Stimulated activated naive CD8-positive, alpha-beta T cell treated with anti-CD3 and anti-CD28 coated beads, Interleukin-15, Interleukin-2, amounts not matched to agents 100 U/mL and 50 U/mL, for 24 hours (primary cell): ENCODE data around the gene ELF1.

Experiments used
- ATAC-seq: fragments of 150-1000 bp; cut with Tn5 transposase; one replicate; pipeline ENCODE4 v1.10.0; 2021
- DNase-seq: peaks from one replicate; pipeline ENCODE4 v3.0.0; 2021

ELF1 gene

GRCh38 chr13:41019011-41019487 lies at the start of gene ELF1:
TSS of gene ELF1 (minus strand) at chr13:41019316. CDS start at chr13:40982054, 37,262 bp downstream.
- DNase-seq (peak; percentile 41), ATAC-seq (peak; percentile 89)

- no peak for ATAC-seq
- no peak for DNase-seq
Measured at GRCh38 chr13:41065078-41065477, 46.0 kb upstream of the ELF1 start.

DNA sequence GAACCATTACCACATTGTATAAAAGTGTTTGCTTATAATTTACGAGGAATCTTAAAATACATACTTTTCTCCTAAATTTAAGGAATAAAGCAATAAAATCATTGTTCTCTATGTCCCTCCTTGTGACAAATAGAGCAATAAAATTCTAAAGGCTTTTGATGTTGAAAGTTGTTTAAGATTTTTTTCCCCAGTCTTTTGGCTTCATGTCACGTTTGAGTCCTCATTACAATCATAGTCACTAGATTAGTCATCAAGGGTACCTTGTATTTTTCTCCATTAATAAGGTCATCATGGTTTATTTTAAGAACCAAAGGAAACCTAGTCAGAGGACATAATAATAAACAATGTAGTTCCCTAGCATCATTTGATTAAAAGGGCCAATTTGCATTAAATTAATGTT lies 45.4 kb upstream of the ELF1 start:
- ATAC-seq (no peak), DNase-seq (no peak)

DNA sequence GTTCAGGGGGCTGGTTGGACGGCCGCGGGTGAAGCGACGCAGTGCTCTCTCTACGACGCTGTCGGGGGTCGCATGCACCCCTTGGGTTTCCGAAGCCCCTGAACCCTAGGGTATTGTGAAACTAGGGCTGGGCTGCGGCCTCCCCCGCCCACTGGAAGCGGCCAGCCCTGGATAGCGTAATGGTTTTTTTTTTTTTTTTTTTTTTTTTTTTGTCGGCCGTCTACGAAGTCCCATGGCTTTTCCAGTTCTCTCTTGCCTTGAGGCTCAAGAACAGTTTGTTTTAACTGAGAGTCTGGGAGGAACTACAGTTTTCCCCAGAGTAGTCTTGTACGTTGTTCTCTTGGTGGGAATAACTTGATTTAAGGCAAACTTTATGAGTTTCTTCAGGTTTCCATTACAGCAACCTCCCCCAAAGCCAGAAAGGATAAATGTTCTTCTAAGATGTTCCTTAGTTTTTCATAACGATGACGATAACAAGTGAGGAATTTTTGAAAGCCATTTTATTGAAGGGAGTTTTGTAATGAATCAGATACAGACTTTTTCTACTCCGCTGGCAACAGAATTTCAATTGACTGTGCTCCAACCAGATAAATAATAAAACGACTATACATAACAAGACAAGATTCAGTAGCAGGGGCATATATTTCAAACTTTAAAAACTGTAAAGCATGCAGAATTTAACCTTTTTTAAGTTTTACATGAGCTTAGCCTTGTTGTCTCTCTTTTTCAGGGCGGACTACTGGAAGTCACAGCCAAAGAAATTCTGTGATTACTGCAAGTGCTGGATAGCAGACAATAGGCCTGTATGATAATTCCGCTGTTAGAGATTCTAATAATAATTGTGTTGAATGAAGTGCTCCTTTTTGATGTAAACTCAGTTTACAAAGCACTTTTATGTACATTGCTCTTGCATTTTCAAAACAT lies 43.1 kb upstream of the ELF1 start:
- ATAC-seq = peak; percentile 6

DNA sequence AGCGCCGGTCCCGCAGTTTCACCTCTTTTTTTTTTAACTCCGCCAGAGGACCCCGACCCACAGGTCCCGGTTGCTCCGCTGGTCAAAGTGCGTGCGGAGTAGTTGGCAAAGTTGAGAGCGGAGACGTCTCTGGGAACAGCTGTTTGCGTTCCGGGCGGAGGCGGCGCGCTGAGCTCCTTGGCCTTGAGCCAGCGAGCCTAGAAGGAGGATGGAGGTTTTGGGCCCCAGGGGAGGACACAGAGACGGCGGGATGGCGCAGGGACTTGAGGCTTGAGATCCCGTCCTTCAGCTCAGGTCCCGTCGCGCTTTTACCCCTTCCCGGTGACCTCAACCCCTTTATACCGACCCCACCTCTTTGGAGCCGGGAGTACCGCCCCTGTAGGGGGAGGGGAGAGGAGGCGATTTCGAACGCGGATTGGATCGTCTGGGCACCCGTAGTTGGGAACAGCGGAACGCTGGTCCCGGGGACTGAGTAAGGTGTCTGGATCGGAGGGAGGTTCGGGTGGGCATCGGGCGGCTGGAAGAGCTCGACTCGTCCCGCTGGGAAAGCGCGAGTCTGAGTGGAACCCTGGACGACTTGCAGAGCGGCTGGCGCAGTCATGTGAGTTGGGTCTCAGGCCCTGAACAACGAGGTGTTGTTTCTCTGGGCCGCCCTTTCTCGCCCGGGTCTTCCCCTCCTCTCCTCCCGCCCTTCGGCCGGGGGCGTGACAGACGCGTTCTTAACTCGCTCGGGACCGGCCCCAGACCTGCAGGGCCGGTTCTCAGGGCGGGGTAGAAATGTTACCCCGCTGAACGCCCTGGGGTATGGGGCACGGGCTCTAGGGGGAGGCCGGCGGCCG lies 42.2 kb upstream of the ELF1 start, which contains the start of gene WBP4:
TSS of gene WBP4 (plus strand) at position 435 of the 839 bp plus-strand sequence. CDS start at position 600, 165 bp downstream.
- peak; percentile 91 for DNase-seq
- peak; percentile 71 for ATAC-seq

More for the DNA sequence above, 43.1 kb upstream of the ELF1 start:
- no peak for DNase-seq

DNA sequence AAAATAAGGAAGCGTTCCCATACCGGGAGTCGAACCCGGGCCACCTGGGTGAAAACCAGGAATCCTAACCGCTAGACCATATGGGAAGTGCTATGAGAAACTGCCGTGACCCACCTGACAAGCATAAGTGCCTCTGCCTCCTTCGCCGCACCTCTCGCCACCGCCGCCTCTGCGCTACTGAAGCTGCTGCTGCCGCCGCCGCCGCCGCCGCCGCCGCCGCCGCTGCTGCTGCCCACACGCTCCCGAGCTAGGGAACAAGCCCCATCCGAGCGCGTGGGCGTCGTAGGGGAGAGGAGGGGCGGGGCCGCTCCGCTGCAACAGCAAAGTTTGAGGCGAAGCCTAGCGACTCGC lies 41.6 kb upstream of the ELF1 start:
- peak; percentile 91 for DNase-seq
- peak; percentile 50 for ATAC-seq

DNA sequence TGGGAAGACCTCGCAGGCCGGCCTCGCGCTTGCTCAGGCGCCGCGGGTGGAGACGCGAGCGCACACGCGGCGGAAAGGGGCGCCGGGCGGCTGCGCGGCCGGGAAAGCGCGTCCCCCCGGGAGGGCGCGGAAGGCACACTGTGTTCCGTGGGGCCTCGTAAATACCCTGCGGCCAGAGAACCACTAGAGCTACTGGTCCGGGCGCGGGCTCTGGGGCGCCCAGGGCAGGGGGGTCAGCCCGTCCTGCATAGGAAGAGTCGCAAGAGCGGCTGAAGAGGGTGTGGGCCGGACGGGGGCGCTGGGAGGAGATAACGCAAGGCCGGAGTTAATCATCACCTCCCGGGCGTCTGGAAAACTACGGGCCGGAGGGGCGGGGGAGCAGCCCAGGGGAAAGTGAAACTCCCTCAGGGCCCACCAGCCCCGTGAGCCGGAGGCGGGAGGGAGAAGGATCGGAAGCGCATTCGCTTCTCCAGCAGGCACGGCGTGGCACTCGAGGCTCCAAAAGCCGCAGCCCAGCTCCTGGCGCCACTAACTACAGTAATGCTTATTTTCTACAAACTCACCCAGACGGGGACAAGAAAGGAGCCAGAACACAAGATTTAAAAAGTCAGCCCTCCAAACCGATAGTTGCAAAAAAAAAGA lies 41.1 kb upstream of the ELF1 start:
- DNase-seq = peak; percentile 88
- peak; percentile 71 for ATAC-seq

DNA sequence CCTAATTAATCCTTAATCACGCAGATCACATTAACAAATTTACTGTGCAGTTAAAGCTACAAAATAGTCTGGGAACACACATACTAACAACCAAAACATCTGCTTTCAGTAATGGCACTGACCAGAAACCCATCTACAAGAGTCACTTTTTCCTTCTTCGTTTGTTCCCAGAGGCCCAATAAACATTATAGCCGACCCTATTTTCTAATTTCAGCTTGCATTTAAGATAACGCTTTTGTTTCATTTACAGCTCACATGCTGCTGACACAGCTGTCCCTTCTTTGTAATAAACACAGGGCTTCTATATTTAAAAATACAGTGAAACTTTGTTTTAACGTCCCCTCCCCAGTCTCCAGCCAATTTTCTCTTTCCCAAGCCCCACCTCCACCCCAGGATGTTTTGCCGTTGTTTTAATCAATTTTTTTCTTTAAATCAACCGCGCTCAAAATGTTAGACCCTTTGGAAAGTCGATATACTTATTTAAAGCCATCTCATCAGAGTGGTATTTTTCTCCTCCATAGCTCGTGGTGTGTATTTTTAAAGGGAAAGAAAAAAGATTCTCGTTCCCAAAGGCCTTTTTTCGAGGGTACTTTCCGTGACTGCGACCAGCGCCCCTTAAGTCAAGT lies 40.5 kb upstream of the ELF1 start:
- DNase-seq (no peak), ATAC-seq (no peak)

DNA sequence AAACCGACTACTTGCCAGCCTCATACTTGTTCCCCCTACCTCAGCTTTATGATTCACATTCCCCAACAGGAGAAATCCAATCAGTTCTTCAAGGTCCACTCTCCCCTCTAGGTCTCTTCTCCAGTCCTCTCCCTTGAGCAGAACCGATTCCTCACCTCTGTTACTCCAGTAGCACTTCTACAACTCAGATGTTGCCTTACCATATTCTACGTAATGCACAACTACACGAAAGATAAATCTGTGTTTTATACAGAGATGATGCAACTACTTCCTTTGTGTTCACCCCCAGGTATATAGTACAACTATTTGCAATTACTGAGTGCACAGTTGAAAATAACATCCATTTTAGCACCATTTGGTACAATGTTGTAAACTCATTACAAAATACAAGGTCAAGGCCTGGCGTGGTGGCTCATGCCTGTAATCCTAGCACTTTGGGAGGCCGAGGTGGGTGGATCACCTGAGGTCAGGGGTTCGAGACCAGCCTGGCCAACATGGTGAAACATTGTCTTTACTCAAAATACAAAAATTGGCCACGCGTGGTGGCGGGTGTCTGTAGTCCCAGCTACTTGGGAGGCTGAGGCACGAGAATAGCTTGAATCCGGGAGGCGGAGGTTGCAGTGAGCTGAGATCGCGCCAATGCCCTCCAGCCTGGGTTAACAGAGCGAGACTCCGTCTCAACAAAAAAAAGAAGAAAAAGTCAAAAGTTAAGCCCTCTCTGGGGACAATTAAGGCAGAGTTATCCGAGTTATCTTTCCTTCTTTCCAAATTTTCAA lies 39.4 kb upstream of the ELF1 start:
- ATAC-seq (no peak), DNase-seq (no peak)

- no peak for DNase-seq
Measured at GRCh38 chr13:41056826-41057711, 38.0 kb upstream of the ELF1 start.

DNA sequence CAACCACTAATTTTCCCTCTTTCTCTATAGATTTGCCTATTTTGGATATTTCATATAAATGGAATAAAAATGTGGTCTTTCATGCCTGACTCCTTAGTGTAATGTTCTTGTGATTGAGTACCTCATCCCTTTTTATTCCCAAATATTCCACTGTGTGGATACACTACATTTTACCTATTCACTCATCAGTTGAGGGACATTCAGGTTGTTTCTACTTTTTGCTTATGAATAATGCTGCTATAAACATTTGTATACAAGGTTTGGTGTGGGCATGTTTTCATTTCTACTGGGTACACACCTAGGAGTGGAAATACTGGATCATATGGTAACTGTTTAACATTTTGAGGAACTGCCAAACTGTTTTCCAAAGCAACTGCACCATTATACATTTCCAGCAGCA lies 37.1 kb upstream of the ELF1 start:
- ATAC-seq (no peak), DNase-seq (no peak)

More at GRCh38 chr13:41056826-41057711, 38.0 kb upstream of the ELF1 start:
- ATAC-seq = no peak

DNA sequence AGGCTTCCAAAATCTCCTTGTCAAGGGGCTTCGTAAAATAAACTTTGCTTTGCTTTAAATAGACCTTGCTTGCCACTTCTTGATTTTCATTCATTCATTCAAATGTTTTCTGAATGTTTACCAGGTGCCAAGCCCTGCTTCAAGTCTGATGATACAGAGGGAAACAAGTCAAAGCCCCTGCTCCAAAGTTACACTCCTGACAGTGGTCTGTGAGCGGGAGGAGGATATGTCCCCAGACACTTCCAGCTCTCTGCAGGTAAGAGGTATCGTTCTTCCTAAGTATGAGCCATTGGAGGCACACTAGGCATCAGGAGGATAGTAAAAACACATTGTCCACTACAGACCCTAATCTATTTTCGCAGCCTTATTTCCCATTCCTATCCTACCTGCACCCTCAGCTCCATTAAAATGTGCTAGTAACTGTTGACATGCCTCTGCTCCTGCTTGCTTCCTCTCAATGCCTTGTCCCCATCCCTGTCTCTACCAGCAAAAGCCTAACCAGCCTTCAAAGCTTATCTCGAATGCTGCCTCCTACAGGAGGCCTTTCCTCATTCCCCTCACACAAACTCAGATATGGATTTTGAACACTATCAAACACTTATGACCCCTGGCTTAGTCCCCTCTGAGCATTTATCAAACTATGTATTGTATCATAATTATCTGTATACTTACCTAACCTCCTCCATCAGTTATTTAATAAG lies 36.0 kb upstream of the ELF1 start:
- no peak for ATAC-seq
- no peak for DNase-seq

GRCh38 chr13:41054212-41054877 lies 35.2 kb upstream of the ELF1 start:
- no peak for ATAC-seq
- peak; percentile 38 for DNase-seq

GRCh38 chr13:41053384-41053826 lies 34.3 kb upstream of the ELF1 start:
- no peak for DNase-seq

GRCh38 chr13:41052441-41052840 lies 33.3 kb upstream of the ELF1 start:
- ATAC-seq = no peak
- DNase-seq = no peak

More at GRCh38 chr13:41053384-41053826, 34.3 kb upstream of the ELF1 start:
- ATAC-seq = peak; percentile 38

DNA sequence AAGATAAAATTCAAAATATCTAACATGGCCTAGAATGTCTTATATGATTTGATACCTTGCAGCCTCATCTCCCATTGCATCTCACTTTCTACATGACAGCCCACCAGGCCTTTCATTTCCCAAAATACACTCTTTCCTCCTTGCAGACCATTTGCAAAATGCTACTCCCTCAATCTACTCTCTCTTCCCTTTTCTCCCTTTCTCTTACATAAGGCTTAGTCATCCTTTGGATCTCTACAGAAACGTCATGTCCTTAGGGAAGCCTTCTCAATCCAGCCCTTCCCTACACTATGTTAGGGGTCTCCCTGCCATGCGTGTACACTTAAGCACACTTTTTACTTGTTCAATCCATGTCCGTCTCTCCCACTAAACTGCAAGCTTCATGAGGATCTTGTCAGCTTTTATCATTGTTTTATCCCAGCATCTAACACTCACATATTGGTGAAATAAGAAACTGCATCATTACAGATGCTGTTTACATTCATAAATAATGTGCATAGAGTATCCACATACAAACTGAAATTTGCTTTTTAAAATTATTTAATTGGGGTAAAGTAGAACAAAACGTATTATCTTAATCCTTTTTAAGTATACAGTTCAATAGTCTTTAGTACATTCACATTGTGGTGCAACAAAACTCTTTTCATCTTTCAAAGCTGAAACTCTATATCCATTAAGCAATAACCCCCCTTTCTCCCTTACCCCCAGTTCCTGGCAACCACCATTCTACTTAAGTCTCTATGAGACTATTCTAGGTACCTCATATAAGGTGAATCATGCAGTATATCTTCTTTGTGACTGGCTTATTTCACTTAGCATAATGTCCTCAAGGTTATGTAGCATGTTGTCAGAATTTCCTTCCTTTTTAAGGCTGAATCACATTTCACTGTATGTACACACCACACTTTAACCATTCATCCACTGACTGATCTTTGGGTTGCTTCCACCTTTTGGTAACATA lies 30.6 kb upstream of the ELF1 start:
- DNase-seq (no peak), ATAC-seq (peak; percentile 92)

GRCh38 chr13:41048640-41049039 lies 29.5 kb upstream of the ELF1 start:
- ATAC-seq = no peak
- no peak for DNase-seq
